ENCODE results near the gene ERC2. TPM values are rescaled to one million over a fixed set of nuclear protein-coding genes. Genes with fewer than 3 reads are reported as not detected.

The ERC2 gene
- total and polyA plus RNA-seq, 2 of the 8 experiments (the other 6 are each of a cell fraction or from before 2014, with no cell fraction given) = 16.4 to 22.8 TPM

DNA sequence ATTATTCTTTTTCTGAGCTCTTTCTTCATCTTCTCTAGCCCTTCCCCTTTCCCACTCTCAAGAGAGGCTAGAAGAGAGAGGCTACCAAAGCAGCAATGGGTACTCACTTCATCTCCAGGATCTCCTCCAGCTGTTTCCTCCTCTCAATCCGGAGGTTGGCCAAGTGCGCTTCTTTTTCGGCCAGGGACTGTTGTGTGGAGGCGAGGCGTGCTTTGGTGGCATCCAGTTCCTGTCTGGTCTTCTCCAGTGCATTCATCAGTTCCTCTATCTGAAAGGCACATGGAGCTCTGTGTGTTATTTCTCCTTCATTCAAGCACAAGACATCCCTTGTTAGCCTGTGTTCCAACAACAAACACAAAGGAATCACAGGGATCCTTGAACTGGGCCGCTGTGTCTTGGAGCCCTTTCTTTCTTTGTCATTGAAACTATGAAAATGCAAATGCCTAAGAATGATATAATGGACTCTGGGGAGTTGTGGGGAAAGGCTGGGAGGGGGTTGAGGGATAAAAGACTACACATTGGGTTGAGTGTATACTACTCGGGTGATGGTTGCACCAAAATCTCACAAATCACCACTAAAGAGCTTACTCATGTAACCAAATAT is 579.9 kb downstream of the ERC2 start (continued):
- TF ChIP-seq, protein P1, sequence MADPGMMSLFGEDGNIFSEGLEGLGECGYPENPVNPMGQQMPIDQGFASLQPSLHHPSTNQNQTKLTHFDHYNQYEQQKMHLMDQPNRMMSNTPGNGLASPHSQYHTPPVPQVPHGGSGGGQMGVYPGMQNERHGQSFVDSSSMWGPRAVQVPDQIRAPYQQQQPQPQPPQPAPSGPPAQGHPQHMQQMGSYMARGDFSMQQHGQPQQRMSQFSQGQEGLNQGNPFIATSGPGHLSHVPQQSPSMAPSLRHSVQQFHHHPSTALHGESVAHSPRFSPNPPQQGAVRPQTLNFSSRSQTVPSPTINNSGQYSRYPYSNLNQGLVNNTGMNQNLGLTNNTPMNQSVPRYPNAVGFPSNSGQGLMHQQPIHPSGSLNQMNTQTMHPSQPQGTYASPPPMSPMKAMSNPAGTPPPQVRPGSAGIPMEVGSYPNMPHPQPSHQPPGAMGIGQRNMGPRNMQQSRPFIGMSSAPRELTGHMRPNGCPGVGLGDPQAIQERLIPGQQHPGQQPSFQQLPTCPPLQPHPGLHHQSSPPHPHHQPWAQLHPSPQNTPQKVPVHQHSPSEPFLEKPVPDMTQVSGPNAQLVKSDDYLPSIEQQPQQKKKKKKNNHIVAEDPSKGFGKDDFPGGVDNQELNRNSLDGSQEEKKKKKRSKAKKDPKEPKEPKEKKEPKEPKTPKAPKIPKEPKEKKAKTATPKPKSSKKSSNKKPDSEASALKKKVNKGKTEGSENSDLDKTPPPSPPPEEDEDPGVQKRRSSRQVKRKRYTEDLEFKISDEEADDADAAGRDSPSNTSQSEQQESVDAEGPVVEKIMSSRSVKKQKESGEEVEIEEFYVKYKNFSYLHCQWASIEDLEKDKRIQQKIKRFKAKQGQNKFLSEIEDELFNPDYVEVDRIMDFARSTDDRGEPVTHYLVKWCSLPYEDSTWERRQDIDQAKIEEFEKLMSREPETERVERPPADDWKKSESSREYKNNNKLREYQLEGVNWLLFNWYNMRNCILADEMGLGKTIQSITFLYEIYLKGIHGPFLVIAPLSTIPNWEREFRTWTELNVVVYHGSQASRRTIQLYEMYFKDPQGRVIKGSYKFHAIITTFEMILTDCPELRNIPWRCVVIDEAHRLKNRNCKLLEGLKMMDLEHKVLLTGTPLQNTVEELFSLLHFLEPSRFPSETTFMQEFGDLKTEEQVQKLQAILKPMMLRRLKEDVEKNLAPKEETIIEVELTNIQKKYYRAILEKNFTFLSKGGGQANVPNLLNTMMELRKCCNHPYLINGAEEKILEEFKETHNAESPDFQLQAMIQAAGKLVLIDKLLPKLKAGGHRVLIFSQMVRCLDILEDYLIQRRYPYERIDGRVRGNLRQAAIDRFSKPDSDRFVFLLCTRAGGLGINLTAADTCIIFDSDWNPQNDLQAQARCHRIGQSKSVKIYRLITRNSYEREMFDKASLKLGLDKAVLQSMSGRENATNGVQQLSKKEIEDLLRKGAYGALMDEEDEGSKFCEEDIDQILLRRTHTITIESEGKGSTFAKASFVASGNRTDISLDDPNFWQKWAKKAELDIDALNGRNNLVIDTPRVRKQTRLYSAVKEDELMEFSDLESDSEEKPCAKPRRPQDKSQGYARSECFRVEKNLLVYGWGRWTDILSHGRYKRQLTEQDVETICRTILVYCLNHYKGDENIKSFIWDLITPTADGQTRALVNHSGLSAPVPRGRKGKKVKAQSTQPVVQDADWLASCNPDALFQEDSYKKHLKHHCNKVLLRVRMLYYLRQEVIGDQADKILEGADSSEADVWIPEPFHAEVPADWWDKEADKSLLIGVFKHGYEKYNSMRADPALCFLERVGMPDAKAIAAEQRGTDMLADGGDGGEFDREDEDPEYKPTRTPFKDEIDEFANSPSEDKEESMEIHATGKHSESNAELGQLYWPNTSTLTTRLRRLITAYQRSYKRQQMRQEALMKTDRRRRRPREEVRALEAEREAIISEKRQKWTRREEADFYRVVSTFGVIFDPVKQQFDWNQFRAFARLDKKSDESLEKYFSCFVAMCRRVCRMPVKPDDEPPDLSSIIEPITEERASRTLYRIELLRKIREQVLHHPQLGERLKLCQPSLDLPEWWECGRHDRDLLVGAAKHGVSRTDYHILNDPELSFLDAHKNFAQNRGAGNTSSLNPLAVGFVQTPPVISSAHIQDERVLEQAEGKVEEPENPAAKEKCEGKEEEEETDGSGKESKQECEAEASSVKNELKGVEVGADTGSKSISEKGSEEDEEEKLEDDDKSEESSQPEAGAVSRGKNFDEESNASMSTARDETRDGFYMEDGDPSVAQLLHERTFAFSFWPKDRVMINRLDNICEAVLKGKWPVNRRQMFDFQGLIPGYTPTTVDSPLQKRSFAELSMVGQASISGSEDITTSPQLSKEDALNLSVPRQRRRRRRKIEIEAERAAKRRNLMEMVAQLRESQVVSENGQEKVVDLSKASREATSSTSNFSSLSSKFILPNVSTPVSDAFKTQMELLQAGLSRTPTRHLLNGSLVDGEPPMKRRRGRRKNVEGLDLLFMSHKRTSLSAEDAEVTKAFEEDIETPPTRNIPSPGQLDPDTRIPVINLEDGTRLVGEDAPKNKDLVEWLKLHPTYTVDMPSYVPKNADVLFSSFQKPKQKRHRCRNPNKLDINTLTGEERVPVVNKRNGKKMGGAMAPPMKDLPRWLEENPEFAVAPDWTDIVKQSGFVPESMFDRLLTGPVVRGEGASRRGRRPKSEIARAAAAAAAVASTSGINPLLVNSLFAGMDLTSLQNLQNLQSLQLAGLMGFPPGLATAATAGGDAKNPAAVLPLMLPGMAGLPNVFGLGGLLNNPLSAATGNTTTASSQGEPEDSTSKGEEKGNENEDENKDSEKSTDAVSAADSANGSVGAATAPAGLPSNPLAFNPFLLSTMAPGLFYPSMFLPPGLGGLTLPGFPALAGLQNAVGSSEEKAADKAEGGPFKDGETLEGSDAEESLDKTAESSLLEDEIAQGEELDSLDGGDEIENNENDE (IDR thresholded peaks at IDR 0.05; ENCODE audit: insufficient replicate concordance, low read length) = peak; percentile 54

All from H1 (cell line).